ENCODE results near the gene RASD1. TPM values are rescaled to one million over a fixed set of nuclear protein-coding genes. Genes with fewer than 3 reads are reported as not detected.

The RASD1 gene
- total RNA-seq, 1 donor from 2014 or later: 6.4 TPM

- no peaks in the 10 kb centered on the region for H3K36me3 Mint-ChIP-seq
- no peak overlapping the region for H3K27ac Mint-ChIP-seq
- no peaks in the 10 kb centered on the region for H3K9me3 Mint-ChIP-seq
- peaks cover 6% of the 10 kb centered on the region for H3K4me1 Mint-ChIP-seq (ENCODE audit: unreplicated experiment)
- no peak overlapping the region for H3K4me3 Mint-ChIP-seq
- TF ChIP-seq CTCF (conservative IDR thresholded peaks at IDR 0.05): no peak
- DNase-seq (ENCODE audit: extremely low spot score, unreplicated experiment): no peak
- no peaks in the 10 kb centered on the region for H3K27me3 Mint-ChIP-seq
Measured at GRCh38 chr17:17528696-17529652, 32.8 kb upstream of the RASD1 start.

- no peak overlapping the region for H3K27ac Mint-ChIP-seq
- no peak for TF ChIP-seq CTCF (conservative IDR thresholded peaks at IDR 0.05)
- no peak overlapping the region for H3K4me3 Mint-ChIP-seq
- H3K36me3 Mint-ChIP-seq: no peaks in the 10 kb centered on the region
- no peaks in the 10 kb centered on the region for H3K9me3 Mint-ChIP-seq
- DNase-seq (ENCODE audit: extremely low spot score, unreplicated experiment): no peak
- no peaks in the 10 kb centered on the region for H3K27me3 Mint-ChIP-seq
- peaks cover 10% of the 10 kb centered on the region for H3K4me1 Mint-ChIP-seq (ENCODE audit: unreplicated experiment)
Measured at GRCh38 chr17:17527956-17528500, 31.8 kb upstream of the RASD1 start.

GRCh38 chr17:17527534-17527933, 31.3 kb upstream of the RASD1 start:
- Mint-ChIP-seq H3K4me3 (no peak overlapping the region), H3K9me3 (no peaks in the 10 kb centered on the region), H3K27ac (no peak overlapping the region), H3K4me1 (ENCODE audit: unreplicated experiment) (peaks cover 15% of the 10 kb centered on the region), H3K27me3 (no peaks in the 10 kb centered on the region), H3K36me3 (no peaks in the 10 kb centered on the region)
- no peak for TF ChIP-seq CTCF (conservative IDR thresholded peaks at IDR 0.05)
- no peak for DNase-seq (ENCODE audit: extremely low spot score, unreplicated experiment)

- peaks cover 19% of the 10 kb centered on the region for H3K4me1 Mint-ChIP-seq (ENCODE audit: unreplicated experiment)
- H3K27me3 Mint-ChIP-seq: no peaks in the 10 kb centered on the region
- no peaks in the 10 kb centered on the region for H3K36me3 Mint-ChIP-seq
- H3K9me3 Mint-ChIP-seq: no peaks in the 10 kb centered on the region
- no peak for DNase-seq (ENCODE audit: extremely low spot score, unreplicated experiment)
- H3K27ac Mint-ChIP-seq: no peak overlapping the region
- no peak for TF ChIP-seq CTCF (conservative IDR thresholded peaks at IDR 0.05)
- no peak overlapping the region for H3K4me3 Mint-ChIP-seq
Measured at GRCh38 chr17:17526369-17526768, 30.2 kb upstream of the RASD1 start.

- H3K27ac Mint-ChIP-seq: no peak overlapping the region
- H3K4me1 Mint-ChIP-seq (ENCODE audit: unreplicated experiment): peaks cover 19% of the 10 kb centered on the region
- no peaks in the 10 kb centered on the region for H3K9me3 Mint-ChIP-seq
- H3K36me3 Mint-ChIP-seq: no peaks in the 10 kb centered on the region
- H3K27me3 Mint-ChIP-seq: no peaks in the 10 kb centered on the region
- no peak for TF ChIP-seq CTCF (conservative IDR thresholded peaks at IDR 0.05)
- no peak for DNase-seq (ENCODE audit: extremely low spot score, unreplicated experiment)
- no peak overlapping the region for H3K4me3 Mint-ChIP-seq
Measured at GRCh38 chr17:17525956-17526355, 29.8 kb upstream of the RASD1 start.
